Ecto neural progenitor cell (in vitro differentiated cells): ENCODE data around the gene TMEM89.

Experiments
- DNase-seq: peaks from one replicate; pipeline ENCODE4 v3.0.0-alpha.2; 2018; ENCODE audit warnings: low spot score

TMEM89 gene

GRCh38 chr3:48621461-48621869 lies at the start of gene TMEM89:
TMEM89 (minus strand) TSS chr3:48621769; CDS start chr3:48621756, 13 bp downstream.
- no peak for DNase-seq

GRCh38 chr3:48664929-48665328 lies 43.4 kb upstream of the TMEM89 start:
- DNase-seq = no peak

- no peak for DNase-seq
These were observed 42.7 kb upstream of the TMEM89 start for GRCh38 chr3:48664313-48664644.

GRCh38 chr3:48663489-48664312 lies 42.1 kb upstream of the TMEM89 start:
- DNase-seq = peak; percentile 99

- peak; percentile 89 for DNase-seq
These were observed 41.4 kb upstream of the TMEM89 start, which contains the start of gene CELSR3 for GRCh38 chr3:48662753-48663488. CELSR3 (minus strand) TSS chr3:48662886; CDS start chr3:48662634, 252 bp downstream.

GRCh38 chr3:48662145-48662752 lies 40.7 kb upstream of the TMEM89 start:
- no peak for DNase-seq

- DNase-seq = peak; percentile 94
These were observed 40.1 kb upstream of the TMEM89 start for GRCh38 chr3:48661501-48662144.

GRCh38 chr3:48660800-48661400 lies 39.3 kb upstream of the TMEM89 start:
- no peak for DNase-seq

- no peak for DNase-seq
These were observed 35.3 kb upstream of the TMEM89 start for GRCh38 chr3:48656841-48657281.

GRCh38 chr3:48656061-48656840 lies 34.7 kb upstream of the TMEM89 start:
- DNase-seq = peak; percentile 95

GRCh38 chr3:48655606-48656005 lies 34.0 kb upstream of the TMEM89 start:
- DNase-seq = no peak

GRCh38 chr3:48655063-48655462 lies 33.5 kb upstream of the TMEM89 start:
- no peak for DNase-seq

GRCh38 chr3:48652923-48653715 lies 31.6 kb upstream of the TMEM89 start:
- DNase-seq = no peak

GRCh38 chr3:48651771-48652170 lies 30.2 kb upstream of the TMEM89 start:
- DNase-seq = no peak

GRCh38 chr3:48650723-48651122 lies 29.2 kb upstream of the TMEM89 start:
- no peak for DNase-seq

- DNase-seq = no peak
These were observed 26.8 kb upstream of the TMEM89 start for GRCh38 chr3:48648188-48648850.

- DNase-seq = no peak
These were observed 26.1 kb upstream of the TMEM89 start for GRCh38 chr3:48647714-48648113.

- no peak for DNase-seq
These were observed 23.6 kb upstream of the TMEM89 start for GRCh38 chr3:48644898-48645760.

- no peak for DNase-seq
These were observed 21.0 kb upstream of the TMEM89 start for GRCh38 chr3:48642605-48643004.
